ENCODE measurements around the gene IHH. TPM values are rescaled to one million over a fixed set of nuclear protein-coding genes. Genes with fewer than 3 reads are reported as not detected.

The IHH gene
- total RNA-seq, 1 experiment from 2014 or later: not detected

DNA sequence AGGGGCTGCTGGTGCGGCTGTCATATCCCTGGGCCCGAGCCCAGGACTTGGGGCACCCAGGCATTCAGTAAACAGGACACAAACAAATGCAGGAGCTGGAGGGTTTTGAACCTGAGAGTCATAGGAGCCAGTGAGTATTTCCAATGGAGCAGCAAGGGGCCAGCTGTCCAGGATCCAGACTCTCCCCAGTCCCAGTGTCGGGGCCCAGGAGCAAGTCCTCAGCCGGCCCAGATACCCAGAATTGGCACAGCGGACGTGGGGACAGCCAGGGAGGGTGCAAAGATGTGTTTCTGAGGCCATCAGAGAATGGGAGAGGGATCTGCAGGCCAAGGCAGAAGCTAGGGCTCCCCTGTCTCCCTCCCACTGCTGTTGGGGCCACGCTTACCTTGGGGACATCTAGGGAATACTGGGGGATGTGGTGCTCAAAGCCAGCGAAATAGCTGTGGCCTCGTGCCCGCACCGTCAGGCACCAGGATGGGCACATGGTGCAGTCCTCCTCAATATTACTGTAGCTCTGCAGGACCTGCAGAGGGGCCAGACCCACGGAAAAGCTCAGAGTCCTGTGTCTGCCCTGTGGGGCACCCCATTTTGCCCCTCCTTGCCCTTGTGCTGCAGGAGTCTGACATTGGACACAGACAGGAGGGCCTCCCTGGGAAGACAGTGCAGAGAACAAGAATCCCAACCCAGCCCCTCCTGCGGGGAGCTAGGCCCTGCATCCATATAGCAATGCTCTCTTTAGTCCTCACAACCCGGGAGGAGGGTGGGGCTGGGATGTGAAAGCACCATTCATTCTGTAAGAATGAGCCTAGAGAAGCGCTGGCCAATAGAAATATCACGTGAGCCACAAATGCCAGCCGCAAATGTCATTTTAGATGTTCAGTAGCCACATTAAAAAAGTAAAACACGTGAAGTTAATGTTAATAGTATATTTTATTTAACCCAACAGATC, 34.8 kb downstream of the IHH start:
- Histone ChIP-seq H2AFZ (ENCODE audit: low read length) (no peak overlapping the region), H2BK20ac (ENCODE audit: low read depth, low read length, poor library complexity, severe bottlenecking) (no peak overlapping the region), H3K4me2 (ENCODE audit: insufficient read depth, insufficient read length, low read length) (no peak overlapping the region), H3K79me2 (ENCODE audit: insufficient read depth, low read length) (no peaks in the 10 kb centered on the region), H3T11ph (ENCODE audit: low read length) (no peak overlapping the region), H2BK120ac (ENCODE audit: low read depth, low read length, poor library complexity, severe bottlenecking) (no peak overlapping the region), H3K9me3 (ENCODE audit: control insufficient read depth, low read depth, low read length) (no peaks in the 10 kb centered on the region), H3K23me2 (ENCODE audit: insufficient read length, low read depth, low read length, poor library complexity, severe bottlenecking) (no peaks in the 10 kb centered on the region), H2AK5ac (ENCODE audit: insufficient read length, low read length) (no peak overlapping the region), H3K27ac (ENCODE audit: insufficient read length, low read depth, low read length) (no peak overlapping the region), H2BK12ac (ENCODE audit: insufficient read length, low read depth, low read length) (no peak overlapping the region), H2BK5ac (ENCODE audit: insufficient read length, low read length) (no peak overlapping the region), H3K27me3 (ENCODE audit: insufficient read depth, low read length) (no peaks in the 10 kb centered on the region), H3K79me1 (ENCODE audit: insufficient read depth, low read depth, low read length, poor library complexity, severe bottlenecking) (no peaks in the 10 kb centered on the region), H4K91ac (ENCODE audit: insufficient read length, low read depth, low read length) (no peak overlapping the region), H4K5ac (ENCODE audit: insufficient read length, low read depth, low read length) (no peak overlapping the region), H3K14ac (ENCODE audit: insufficient read depth, low read length) (no peak overlapping the region), H2BK15ac (ENCODE audit: low read depth, low read length) (no peak overlapping the region), H3K9ac (ENCODE audit: extremely low read depth, insufficient read length, low read length) (no peak overlapping the region), H3K56ac (ENCODE audit: insufficient read length, low read depth, low read length) (no peak overlapping the region), H4K20me1 (ENCODE audit: control insufficient read depth, insufficient read depth, insufficient read length) (no peaks in the 10 kb centered on the region), H3K4me1 (ENCODE audit: insufficient read depth, low read length) (no peaks in the 10 kb centered on the region), H3K18ac (ENCODE audit: insufficient read length, low read depth, low read length) (no peak overlapping the region), H3K23ac (ENCODE audit: insufficient read length, low read depth, low read length) (no peak overlapping the region), H4K8ac (replicated peaks; ENCODE audit: insufficient read length, low read depth, low read length) (no peak overlapping the region), H3K4ac (ENCODE audit: low read depth, low read length) (no peak overlapping the region)
- H3K27ac Mint-ChIP-seq: no peak overlapping the region
- H3K36me3 Mint-ChIP-seq (ENCODE audit: insufficient read depth in 1 of 3, low read depth in 3 of 3): no peaks in the 10 kb centered on the region
- TF ChIP-seq, protein P1, sequence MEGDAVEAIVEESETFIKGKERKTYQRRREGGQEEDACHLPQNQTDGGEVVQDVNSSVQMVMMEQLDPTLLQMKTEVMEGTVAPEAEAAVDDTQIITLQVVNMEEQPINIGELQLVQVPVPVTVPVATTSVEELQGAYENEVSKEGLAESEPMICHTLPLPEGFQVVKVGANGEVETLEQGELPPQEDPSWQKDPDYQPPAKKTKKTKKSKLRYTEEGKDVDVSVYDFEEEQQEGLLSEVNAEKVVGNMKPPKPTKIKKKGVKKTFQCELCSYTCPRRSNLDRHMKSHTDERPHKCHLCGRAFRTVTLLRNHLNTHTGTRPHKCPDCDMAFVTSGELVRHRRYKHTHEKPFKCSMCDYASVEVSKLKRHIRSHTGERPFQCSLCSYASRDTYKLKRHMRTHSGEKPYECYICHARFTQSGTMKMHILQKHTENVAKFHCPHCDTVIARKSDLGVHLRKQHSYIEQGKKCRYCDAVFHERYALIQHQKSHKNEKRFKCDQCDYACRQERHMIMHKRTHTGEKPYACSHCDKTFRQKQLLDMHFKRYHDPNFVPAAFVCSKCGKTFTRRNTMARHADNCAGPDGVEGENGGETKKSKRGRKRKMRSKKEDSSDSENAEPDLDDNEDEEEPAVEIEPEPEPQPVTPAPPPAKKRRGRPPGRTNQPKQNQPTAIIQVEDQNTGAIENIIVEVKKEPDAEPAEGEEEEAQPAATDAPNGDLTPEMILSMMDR (conservative IDR thresholded peaks at IDR 0.05): no peak
- no CpG with 5 or more reads among the region's 18 CpGs for WGBS (ENCODE audit: extremely low coverage, insufficient read length, low lambda C conversion rate)
- peaks cover 10 to 11% of the 10 kb centered on the region in 2 experiments for H3K4me1 Mint-ChIP-seq
- DNase-seq: no peak
- no peak overlapping the region for H3K4me3 Mint-ChIP-seq
- H3K9me3 Mint-ChIP-seq: no peaks in the 10 kb centered on the region
- peaks cover 14% of the 10 kb centered on the region for H3K27me3 Mint-ChIP-seq (ENCODE audit: low read depth)
